Loucy (cell line): Measurements from ENCODE around the gene SOCS7.

Experiments
- H2AFZ ChIP-seq: fragments of 200-600 bp; sonication (generic); 2 replicates; pipeline ENCODE4 v1.6.0; 2016; ENCODE audit warnings: antibody characterized with exemption, mild to moderate bottlenecking, low read length, moderate library complexity
- H3F3A ChIP-seq: fragments of 200-600 bp; 2 replicates; pipeline ENCODE4 v1.6.0; 2016; ENCODE audit warnings: antibody characterized with exemption, low read depth, mild to moderate bottlenecking
- H3K27me3 ChIP-seq: fragments of 200-600 bp; sonication (generic); 2 replicates; pipeline ENCODE4 v1.6.1; 2014; ENCODE audit warnings: low read length, mild to moderate bottlenecking; ENCODE audit not compliant: insufficient read depth, poor library complexity, severe bottlenecking
- H3K36me3 ChIP-seq: fragments of 200-600 bp; sonication (generic); 2 replicates; pipeline ENCODE4 v1.6.1; 2016; ENCODE audit warnings: low read length; ENCODE audit not compliant: insufficient read depth
- H3K4me1 ChIP-seq: fragments of 200-600 bp; sonication (generic); 2 replicates; pipeline ENCODE4 v1.5.1; 2014; ENCODE audit warnings: low read length, mild to moderate bottlenecking; ENCODE audit not compliant: insufficient read depth, poor library complexity, severe bottlenecking
- H3K4me2 ChIP-seq: fragments of 200-600 bp; sonication (generic); 2 replicates; pipeline ENCODE4 v1.6.0; 2014; ENCODE audit warnings: antibody characterized with exemption, low read length, low read depth, mild to moderate bottlenecking; ENCODE audit not compliant: poor library complexity, severe bottlenecking
- H3K4me3 ChIP-seq: fragments of 200-600 bp; sonication (generic); 2 replicates; pipeline ENCODE4 v1.5.1; 2014; ENCODE audit warnings: low read length, mild to moderate bottlenecking, mixed read lengths; ENCODE audit not compliant: poor library complexity, severe bottlenecking
- H3K79me2 ChIP-seq: fragments of 200-600 bp; sonication (generic); 2 replicates; pipeline ENCODE4 v1.6.1; 2014; ENCODE audit warnings: low read length; ENCODE audit not compliant: insufficient read depth
- H3K9ac ChIP-seq: fragments of 200-600 bp; sonication (generic); 2 replicates; pipeline ENCODE4 v1.6.0; 2014; ENCODE audit warnings: mild to moderate bottlenecking, low read depth, low read length, moderate library complexity; ENCODE audit not compliant: poor library complexity, severe bottlenecking
- H3K9me2 ChIP-seq: fragments of 200-600 bp; sonication (generic); replicated peaks from 2 replicates; pipeline ENCODE4 v1.6.1; 2016; ENCODE audit warnings: low read depth, low read length, mixed read lengths
- H3K9me3 ChIP-seq: fragments of 200-600 bp; sonication (generic); 2 replicates; pipeline ENCODE4 v1.6.1; 2014; ENCODE audit warnings: mild to moderate bottlenecking, antibody characterized with exemption, low read length, low read depth; ENCODE audit not compliant: insufficient read depth
- H4K20me1 ChIP-seq: fragments of 200-600 bp; sonication (generic); 2 replicates; pipeline ENCODE4 v1.6.0; 2014; ENCODE audit warnings: antibody characterized with exemption, low read length, mild to moderate bottlenecking; ENCODE audit not compliant: insufficient read depth, poor library complexity, severe bottlenecking
- EZH2phosphoT487 ChIP-seq: fragments of 200-600 bp; IDR thresholded peaks from 2 replicates; pipeline ENCODE4 v1.6.1; 2018; ENCODE audit warnings: antibody characterized with exemption, mild to moderate bottlenecking, moderate library complexity, borderline replicate concordance
- TF ChIP-seq, protein P1 (sequence below): fragments of 200-600 bp; sonication (generic); conservative IDR thresholded peaks from 2 replicates; pipeline ENCODE4 v1.5.1; 2014; ENCODE audit warnings: mild to moderate bottlenecking, antibody characterized with exemption, low read length

The SOCS7 gene

DNA sequence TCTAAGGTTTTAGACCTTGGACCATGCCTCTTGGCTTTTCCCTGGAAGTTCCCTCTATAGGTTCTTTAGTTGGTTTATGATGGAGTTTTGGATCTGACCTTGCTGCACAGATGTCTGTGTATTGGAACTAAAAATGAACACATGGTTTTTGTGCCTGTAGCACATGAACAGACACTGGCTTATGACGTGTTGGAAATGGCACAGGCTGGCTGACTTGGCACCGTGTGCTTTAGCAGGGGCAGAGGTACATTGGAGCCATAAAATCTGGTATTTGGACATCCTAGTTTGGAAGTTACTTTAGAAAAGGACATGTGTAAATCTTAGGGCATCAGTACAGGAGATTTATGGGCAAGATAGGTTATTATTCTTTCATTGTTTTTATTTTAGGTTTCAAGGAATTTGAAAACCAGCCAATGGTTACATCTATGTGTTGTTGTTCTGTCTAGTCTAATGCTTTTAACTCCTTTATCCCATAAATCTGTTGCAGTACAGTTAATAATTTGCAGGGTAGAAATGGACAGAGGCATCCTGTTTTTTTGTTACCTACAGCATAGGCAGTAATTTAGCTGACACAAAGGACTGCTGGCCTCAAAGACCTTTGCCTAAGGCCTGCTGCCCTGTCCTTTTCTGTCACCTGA lies 6.0 kb downstream of the SOCS7 start:
- Histone ChIP-seq H3K9me2 (no peaks in the 10 kb centered on the region), H3K79me2 (peaks cover 77% of the 10 kb centered on the region), H3K4me1 (peaks cover 67% of the 10 kb centered on the region), H2AFZ (no peak overlapping the region), H3K4me2 (peak overlapping the region; percentile 88), H4K20me1 (peaks cover 33% of the 10 kb centered on the region), H3K9me3 (no peaks in the 10 kb centered on the region), H3K36me3 (peaks cover 6% of the 10 kb centered on the region; the same call in 1 of the 2 replicates), H3F3A (no peaks in the 10 kb centered on the region), H3K27me3 (no peaks in the 10 kb centered on the region), H3K4me3 (peak overlapping the region; percentile 47), H3K9ac (peak overlapping the region; percentile 27)
- TF ChIP-seq, protein P1, sequence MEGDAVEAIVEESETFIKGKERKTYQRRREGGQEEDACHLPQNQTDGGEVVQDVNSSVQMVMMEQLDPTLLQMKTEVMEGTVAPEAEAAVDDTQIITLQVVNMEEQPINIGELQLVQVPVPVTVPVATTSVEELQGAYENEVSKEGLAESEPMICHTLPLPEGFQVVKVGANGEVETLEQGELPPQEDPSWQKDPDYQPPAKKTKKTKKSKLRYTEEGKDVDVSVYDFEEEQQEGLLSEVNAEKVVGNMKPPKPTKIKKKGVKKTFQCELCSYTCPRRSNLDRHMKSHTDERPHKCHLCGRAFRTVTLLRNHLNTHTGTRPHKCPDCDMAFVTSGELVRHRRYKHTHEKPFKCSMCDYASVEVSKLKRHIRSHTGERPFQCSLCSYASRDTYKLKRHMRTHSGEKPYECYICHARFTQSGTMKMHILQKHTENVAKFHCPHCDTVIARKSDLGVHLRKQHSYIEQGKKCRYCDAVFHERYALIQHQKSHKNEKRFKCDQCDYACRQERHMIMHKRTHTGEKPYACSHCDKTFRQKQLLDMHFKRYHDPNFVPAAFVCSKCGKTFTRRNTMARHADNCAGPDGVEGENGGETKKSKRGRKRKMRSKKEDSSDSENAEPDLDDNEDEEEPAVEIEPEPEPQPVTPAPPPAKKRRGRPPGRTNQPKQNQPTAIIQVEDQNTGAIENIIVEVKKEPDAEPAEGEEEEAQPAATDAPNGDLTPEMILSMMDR: no peak
- no peak for TF ChIP-seq EZH2phosphoT487

DNA sequence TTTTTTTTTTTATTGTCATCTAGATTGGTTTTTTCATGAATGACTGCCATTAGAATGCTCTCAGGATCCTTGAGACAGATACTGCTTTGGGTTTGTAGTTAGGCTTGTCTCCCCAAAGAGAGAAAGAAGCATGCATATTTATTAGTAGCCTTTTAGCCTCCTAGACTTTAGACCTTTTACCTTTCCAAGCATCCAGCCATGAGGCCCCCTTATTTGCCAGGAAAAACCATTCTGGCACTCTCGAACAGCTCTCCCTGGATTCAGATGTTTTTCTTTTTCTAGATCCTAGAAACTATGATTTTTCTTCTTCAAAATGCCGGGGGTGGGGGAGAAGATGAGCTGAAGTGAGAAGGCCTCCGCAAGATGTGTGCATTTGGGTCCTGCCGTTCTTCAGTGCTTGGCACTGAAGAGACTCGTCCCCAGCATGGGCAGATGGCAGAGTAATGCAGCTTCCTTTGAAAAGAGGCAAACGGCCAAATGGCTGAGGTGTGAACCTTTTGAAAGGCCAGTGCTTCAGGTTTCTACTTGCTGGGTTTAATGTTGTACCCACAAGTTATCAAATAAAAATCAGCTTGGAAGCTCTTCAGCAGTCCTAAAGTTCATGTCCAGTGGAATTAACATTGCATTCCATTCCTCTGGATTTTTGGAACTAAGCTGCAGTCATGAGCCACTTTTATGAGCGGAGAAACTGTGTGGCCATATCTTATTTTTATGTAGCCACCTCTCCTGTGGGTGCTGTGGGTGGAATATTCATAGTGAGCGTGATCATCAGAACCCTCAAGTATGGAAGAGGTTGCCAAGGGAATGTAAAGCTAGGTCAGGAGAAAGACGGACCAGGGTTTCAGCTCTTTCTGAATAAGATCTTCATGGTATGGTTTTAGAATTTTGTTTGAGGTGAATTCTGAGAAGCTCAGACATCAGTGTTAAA lies 7.2 kb downstream of the SOCS7 start:
- Histone ChIP-seq H3K4me1 (peaks cover 56% of the 10 kb centered on the region), H4K20me1 (peaks cover 22% of the 10 kb centered on the region)

DNA sequence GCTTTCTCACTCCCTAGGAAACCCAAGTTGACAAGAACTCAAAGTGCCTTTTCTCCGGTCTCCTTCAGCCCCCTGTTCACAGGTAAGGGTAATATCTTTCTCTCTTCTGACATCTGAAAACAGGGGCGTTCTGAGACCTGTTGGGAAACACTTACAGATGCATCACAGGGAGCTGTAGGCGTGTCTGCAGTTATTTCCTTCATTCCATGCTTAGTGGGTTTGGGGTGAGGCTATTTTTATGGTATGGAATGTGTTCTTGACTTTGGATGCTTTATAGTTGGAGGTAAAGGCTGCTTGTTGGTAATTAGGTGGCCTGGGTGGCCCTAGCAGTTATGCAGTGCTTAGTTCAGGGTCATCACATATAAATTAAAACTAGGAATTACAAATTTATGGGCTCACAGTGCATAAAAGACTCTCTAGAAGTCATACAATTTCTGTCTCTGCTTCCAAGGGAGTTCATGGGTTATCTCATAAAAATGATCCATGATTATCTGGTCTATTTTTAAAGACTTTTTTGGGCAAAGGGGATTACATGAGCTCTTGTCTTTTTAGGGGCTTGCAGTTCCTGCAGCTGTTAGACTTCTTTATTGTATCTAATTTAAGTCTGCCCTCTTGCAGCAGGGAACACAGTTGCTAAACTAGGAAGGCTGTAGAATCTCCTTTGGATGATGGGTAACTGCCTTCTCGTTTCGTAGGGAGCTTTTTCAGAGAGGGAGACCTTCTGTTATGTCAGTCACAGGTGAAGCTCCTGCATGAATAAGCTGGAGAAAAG lies 10.2 kb downstream of the SOCS7 start:
- Histone ChIP-seq H3K36me3 (peaks cover 48% of the 10 kb centered on the region; the same call in 1 of the 2 replicates), H3K4me3 (no peak overlapping the region), H3K4me2 (peak overlapping the region; percentile 9), H3K9me2 (no peaks in the 10 kb centered on the region), H3K9me3 (no peaks in the 10 kb centered on the region), H4K20me1 (peaks cover 7% of the 10 kb centered on the region), H3K79me2 (peaks cover 36% of the 10 kb centered on the region), H3K4me1 (peaks cover 31% of the 10 kb centered on the region), H3K27me3 (no peaks in the 10 kb centered on the region), H3F3A (no peaks in the 10 kb centered on the region), H2AFZ (no peak overlapping the region), H3K9ac (no peak overlapping the region)
- TF ChIP-seq, protein P1: no peak

More for the DNA sequence above, 7.2 kb downstream of the SOCS7 start:
- peaks cover 65% of the 10 kb centered on the region for H3K79me2 ChIP-seq
- H3K27me3 ChIP-seq: no peaks in the 10 kb centered on the region
- H3K4me3 ChIP-seq: peak overlapping the region; percentile 47
- no peak for TF ChIP-seq EZH2phosphoT487
- TF ChIP-seq, protein P1: no peak
- no peaks in the 10 kb centered on the region for H3F3A ChIP-seq
- H3K9ac ChIP-seq: no peak overlapping the region
- peak overlapping the region; percentile 88 for H3K4me2 ChIP-seq
- H3K36me3 ChIP-seq: peaks cover 18% of the 10 kb centered on the region; the same call in 1 of the 2 replicates
- H2AFZ ChIP-seq: no peak overlapping the region
- H3K9me2 ChIP-seq: no peaks in the 10 kb centered on the region
- no peaks in the 10 kb centered on the region for H3K9me3 ChIP-seq
